Liver (tissue), 10 donors: ENCODE data around the gene GRIN2A. TPM values are rescaled to one million over a fixed set of nuclear protein-coding genes. Genes with fewer than 3 reads are reported as not detected.

ENCODE experiments used
- DNase-seq: peaks from one replicate; pipeline ENCODE4 v3.0.0-alpha.2; 2017; ENCODE audit warnings: low spot score
- H3K27ac ChIP-seq, 2 donors: one replicate each; pipeline ENCODE4 v1.7.0; 2013; ENCODE audit warnings: inconsistent platforms in 2 of 2, low read length in 2 of 2, control low read depth in 1 of 2, low read depth in 1 of 2, mild to moderate bottlenecking in 1 of 2
- H3K27me3 ChIP-seq, 4 donors: one replicate each; pipeline versions ENCODE4 v1.6.1 to v1.7.0; 2013; ENCODE audit warnings: low read length in 3 of 4, inconsistent platforms in 1 of 4, mild to moderate bottlenecking in 1 of 4, moderate library complexity in 1 of 4; ENCODE audit not compliant: control insufficient read depth in 4 of 4, insufficient read depth in 4 of 4
- H3K36me3 ChIP-seq, 4 donors: one replicate each; pipeline versions ENCODE4 v1.6.1 to v1.7.0; 2013; ENCODE audit warnings: low read length in 3 of 4, mild to moderate bottlenecking in 3 of 4, low read depth in 1 of 4, moderate library complexity in 1 of 4; ENCODE audit not compliant: control insufficient read depth in 4 of 4, insufficient read depth in 3 of 4
- H3K4me1 ChIP-seq, 4 donors: one replicate each; pipeline versions ENCODE4 v1.6.1 to v1.7.0; 2013; ENCODE audit warnings: low read length in 3 of 4, mild to moderate bottlenecking in 3 of 4, moderate library complexity in 1 of 4; ENCODE audit not compliant: control insufficient read depth in 4 of 4, insufficient read depth in 4 of 4
- H3K4me3 ChIP-seq, 3 donors: one replicate each; pipeline versions ENCODE4 v1.6.1 to v1.7.0; 2013; ENCODE audit warnings: low read length in 3 of 3, control low read depth in 1 of 3, low read depth in 1 of 3, mild to moderate bottlenecking in 1 of 3
- H3K9ac ChIP-seq, 2 donors: one replicate each; pipeline ENCODE4 v1.7.0; 2013; ENCODE audit warnings: low read length in 2 of 2, mild to moderate bottlenecking in 2 of 2, moderate library complexity in 2 of 2, control low read depth in 1 of 2, low read depth in 1 of 2
- H3K9me3 ChIP-seq, 4 donors: one replicate each; pipeline versions ENCODE4 v1.6.1 to v1.7.0; 2013; ENCODE audit warnings: low read length in 3 of 4; ENCODE audit not compliant: control insufficient read depth in 4 of 4
- CTCF ChIP-seq: fragments of 150-350 bp; IDR thresholded peaks from 2 replicates; pipeline ENCODE4 v1.5.1; 2017; ENCODE audit warnings: improper control_type of control experiment, low read depth, low read length; ENCODE audit not compliant: missing input control
- EGR1 ChIP-seq, 2 donors: IDR thresholded peaks; 2 replicates each; pipeline ENCODE4 v1.6.1; 2016 to 2018; ENCODE audit warnings: antibody characterized with exemption in 2 of 2, low read depth in 2 of 2
- FOXA1 ChIP-seq: IDR thresholded peaks from 2 replicates; pipeline ENCODE4 v1.6.1; 2016; ENCODE audit warnings: antibody characterized with exemption
- GABPA ChIP-seq, 2 donors: IDR thresholded peaks in 1 of 2; conservative IDR thresholded peaks in 1 of 2; 2 replicates each; pipeline ENCODE4 v1.6.1; 2016; ENCODE audit warnings: antibody characterized with exemption in 2 of 2, mild to moderate bottlenecking in 1 of 2, moderate library complexity in 1 of 2
- HNF4G ChIP-seq: IDR thresholded peaks from 2 replicates; pipeline ENCODE4 v1.6.1; 2016; ENCODE audit warnings: antibody characterized with exemption
- SP1 ChIP-seq: IDR thresholded peaks from 2 replicates; pipeline ENCODE4 v1.6.1; 2018; ENCODE audit warnings: antibody characterized with exemption, mild to moderate bottlenecking
- TAF1 ChIP-seq: conservative IDR thresholded peaks from 2 replicates; pipeline ENCODE4 v1.6.1; 2016; ENCODE audit warnings: antibody characterized with exemption, mild to moderate bottlenecking
- YY1 ChIP-seq: IDR thresholded peaks from 2 replicates; pipeline ENCODE4 v1.6.1; 2016; ENCODE audit warnings: antibody characterized with exemption, mild to moderate bottlenecking
- WGBS: extraction: QIAGEN DNeasy Blood & Tissue Kit; methylation state at CpG from one replicate; pipeline ENCODE4 v1.1.7; 2013; 5-methylcytosine and 5-hydroxymethylcytosine counted together
- polyA plus RNA-seq, 2 donors: library from polyadenylated mRNA; stranded (reverse) in 1 of 2; unstranded in 1 of 2; fragments of 200-250 nt in 1 of 2; fragments of >200 nt in 1 of 2; fragmentation: Nextera tagmentation in 1 of 2; extraction: Ambion mirVana in 1 of 2; gene quantifications; one replicate each; pipeline versions ENCODE4 v1.2.1 to v1.2.3, GENCODE V29; 2013 to 2015
- small RNA-seq: library from RNA; depleted of rRNA; stranded (forward); fragments of <200 nt; gene quantifications from one replicate; pipeline ENCODE3, GENCODE V24; 2014
- total RNA-seq, 2 donors: library from RNA; depleted of rRNA; stranded (reverse); fragments of >200 nt; gene quantifications; one replicate each; pipeline ENCODE4 v1.2.3, GENCODE V29; 2014
- donor health status: healthy.
- donor health status: healthy.
- donor health status: healthy.
- donor health status: healthy.
- donor health status: healthy.

The GRIN2A gene
- total and polyA plus RNA-seq, 4 donors: under 0.01 to 0.08 (median 0.07) TPM; not detected in 1

DNA sequence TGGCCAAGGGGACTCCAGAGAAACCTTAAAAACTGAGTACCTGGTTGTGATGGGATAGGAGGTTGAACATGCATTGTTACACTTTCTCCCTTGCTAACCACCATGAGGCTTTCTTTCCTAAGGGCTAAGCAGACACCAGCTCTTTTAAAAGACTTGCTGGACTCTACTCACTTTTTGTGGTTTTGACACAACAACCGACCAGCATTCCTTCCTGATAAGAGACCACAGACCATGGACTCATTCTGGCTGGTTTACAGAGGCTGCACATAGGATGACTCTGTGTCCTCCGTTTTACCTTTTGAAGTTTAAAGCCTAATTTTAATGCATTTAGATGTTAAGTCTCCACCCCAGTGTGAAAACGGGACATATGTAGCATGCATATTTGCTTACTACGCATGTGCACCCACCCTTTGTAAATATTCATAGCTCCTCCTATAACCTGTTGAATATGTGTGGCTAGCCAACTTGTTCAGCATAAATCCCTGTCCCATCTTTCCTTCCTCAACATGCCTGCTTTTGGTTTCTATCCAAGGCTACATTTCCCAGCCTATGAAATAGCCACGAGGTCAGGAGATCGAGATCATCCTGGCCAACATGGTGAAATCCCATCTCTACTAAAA lies 475.9 kb downstream of the GRIN2A start:
- TF ChIP-seq GABPA (IDR thresholded peaks at IDR 0.05 in 1 of 2, conservative IDR thresholded peaks at IDR 0.05 in 1 of 2) (no peak), HNF4G (no peak), FOXA1 (no peak), TAF1 (no peak), EGR1 (IDR thresholded peaks at IDR 0.05; ENCODE audit: low read depth in 2 of 2) (no peak)
- Histone ChIP-seq H3K9ac (no peak overlapping the region), H3K4me3 (no peak overlapping the region), H3K27ac (no peak overlapping the region), H3K36me3 (no peaks in the 10 kb centered on the region), H3K9me3 (no peaks in the 10 kb centered on the region), H3K4me1 (no peaks in the 10 kb centered on the region), H3K27me3 (no peaks in the 10 kb centered on the region)
- DNase-seq: no peak
- WGBS: 68% methylated on average over 6 of the region's 6 CpGs

DNA sequence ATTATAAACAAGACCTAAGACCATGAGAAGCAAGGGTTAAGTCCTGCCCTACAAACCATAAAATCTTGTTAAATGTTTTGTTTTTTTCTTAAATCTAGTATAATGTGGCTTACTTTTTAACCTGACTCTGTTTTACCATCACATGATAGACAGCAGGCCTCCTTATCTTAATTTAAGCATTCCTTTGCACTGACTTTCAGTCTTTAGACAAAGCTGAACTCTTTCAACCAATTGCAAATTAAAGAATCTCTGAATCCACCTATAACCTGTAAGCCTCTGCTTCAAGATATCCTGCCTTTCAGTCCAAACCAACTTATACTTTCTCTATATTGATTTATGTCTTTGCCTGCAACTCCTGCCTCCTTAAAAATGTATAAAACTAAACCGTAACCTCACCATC lies 478.5 kb downstream of the GRIN2A start:
- Histone ChIP-seq H3K9ac (no peak overlapping the region), H3K36me3 (no peaks in the 10 kb centered on the region), H3K27me3 (no peaks in the 10 kb centered on the region), H3K9me3 (no peaks in the 10 kb centered on the region), H3K4me1 (no peaks in the 10 kb centered on the region), H3K4me3 (no peak overlapping the region), H3K27ac (no peak overlapping the region)
- DNase-seq: no peak
- WGBS: 88% methylated on average over 1 of the region's 1 CpG
- no peak for TF ChIP-seq CTCF
- TF ChIP-seq SP1: no peak
- no peak for TF ChIP-seq EGR1 (IDR thresholded peaks at IDR 0.05; ENCODE audit: low read depth in 2 of 2)
- TF ChIP-seq YY1: no peak

Small RNAs within 50 kb of the gene (small RNA-seq; reads per million reads assigned to genes)
- not detected for gene RN7SL493P

Other genes starting within 250 kb of the GRIN2A start
- gene ATF7IP2, start 203.6 kb upstream of the GRIN2A start, total RNA-seq: 10 to 100 TPM; 14.3 to 60.4 TPM
- gene ATF7IP2, start 203.6 kb upstream of the GRIN2A start, polyA plus RNA-seq: 10 to 100 TPM; 16.8 to 43.5 TPM